ENCODE results near the gene EPHA2.
A peak's percentile ranks its signal among the peaks of the same experiment; 100 is the strongest.
"Not testable (repeated sequence)": the region's sequence is repeated elsewhere in the genome, so short reads cannot be mapped to it uniquely, and the experiment has no call there.

Gene EPHA2

DNA sequence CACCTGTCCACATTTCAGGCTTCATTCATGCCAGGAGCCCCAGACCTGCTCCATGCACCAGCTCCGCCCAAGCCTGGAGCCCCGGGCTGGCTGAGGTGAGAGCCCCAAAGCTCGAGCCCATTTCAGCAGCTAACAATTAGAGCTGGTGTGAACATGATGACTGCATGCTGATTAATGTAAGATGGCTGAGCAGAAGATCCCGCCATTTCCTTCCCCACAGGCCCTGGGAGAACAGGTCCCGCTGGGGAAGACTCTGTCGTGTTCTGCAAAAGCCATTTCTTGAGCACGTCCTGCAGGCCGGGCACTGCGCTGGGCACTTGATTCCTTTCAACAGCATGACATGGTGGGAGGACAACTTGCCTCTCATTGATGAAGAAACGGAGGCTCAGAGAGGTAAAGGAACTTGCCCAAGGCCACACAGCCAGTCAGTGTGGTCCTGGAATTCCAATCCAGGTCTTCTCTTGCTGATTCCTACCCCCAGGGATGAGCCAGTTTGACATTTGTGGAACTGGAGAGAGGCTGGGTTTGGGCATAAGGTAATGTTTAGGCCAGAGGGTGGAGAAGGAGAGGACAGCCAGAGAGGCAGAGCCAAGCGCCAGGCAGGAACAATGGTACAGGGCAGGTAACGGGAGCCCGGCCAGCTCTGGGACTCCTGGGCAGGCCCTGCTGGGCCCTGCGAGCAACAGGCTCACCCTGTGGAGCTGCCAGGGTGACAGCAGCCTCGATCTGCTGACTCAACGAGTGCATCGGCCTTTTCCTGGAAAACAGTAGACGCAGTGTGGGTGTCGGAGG, 28.1 kb upstream of the EPHA2 start:
- no peak for DNase-seq

DNA sequence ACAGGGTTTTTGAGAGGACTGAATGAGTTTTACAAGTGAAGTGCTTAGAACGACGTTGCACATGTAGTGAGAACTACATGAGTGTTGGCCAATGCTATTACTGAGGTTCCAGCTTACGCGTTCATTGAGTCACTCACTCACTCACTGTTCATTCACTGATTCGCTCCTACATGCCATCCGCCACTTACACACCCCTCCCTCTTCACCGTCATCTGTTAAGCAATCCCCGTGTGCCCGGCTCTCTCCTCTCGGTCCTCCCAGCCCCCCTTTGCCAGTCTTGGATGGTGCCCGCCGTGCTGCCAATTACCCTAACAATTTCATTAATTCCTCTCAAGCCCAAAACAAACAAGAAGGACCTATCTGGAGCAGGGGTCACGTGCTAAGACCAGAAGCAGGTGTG, 27.3 kb upstream of the EPHA2 start:
- DNase-seq = no peak

GRCh38 chr1:16181887-16182719, 26.2 kb upstream of the EPHA2 start:
- no peak for DNase-seq

- no peak for DNase-seq
Measured at GRCh38 chr1:16180291-16180824, 24.5 kb upstream of the EPHA2 start.

- no peak for DNase-seq
Measured at GRCh38 chr1:16178596-16179497, 23.0 kb upstream of the EPHA2 start.

GRCh38 chr1:16177306-16177705, 21.4 kb upstream of the EPHA2 start:
- no peak for DNase-seq

DNA sequence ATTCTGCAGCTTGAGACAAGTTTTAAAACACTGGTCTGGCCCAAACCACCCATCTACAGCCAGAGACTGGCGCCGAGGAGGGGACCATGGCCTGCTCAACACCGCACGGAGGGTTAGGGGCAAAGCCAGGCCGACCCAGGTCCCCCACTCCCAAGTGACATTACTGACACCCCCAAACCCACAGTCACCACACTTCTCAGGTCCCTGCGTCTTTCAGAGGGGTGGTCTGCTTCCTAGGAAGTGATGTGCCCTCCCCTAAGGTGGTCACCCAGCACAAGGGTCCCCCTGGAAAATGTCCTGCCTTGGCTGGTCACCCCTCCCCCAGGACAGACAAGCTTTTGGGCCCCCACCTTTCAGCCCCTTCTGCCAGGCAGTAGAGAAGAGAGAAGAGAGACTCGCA, 20.8 kb upstream of the EPHA2 start:
- DNase-seq = no peak

GRCh38 chr1:16175610-16176553, 20.0 kb upstream of the EPHA2 start:
- DNase-seq = no peak

DNA sequence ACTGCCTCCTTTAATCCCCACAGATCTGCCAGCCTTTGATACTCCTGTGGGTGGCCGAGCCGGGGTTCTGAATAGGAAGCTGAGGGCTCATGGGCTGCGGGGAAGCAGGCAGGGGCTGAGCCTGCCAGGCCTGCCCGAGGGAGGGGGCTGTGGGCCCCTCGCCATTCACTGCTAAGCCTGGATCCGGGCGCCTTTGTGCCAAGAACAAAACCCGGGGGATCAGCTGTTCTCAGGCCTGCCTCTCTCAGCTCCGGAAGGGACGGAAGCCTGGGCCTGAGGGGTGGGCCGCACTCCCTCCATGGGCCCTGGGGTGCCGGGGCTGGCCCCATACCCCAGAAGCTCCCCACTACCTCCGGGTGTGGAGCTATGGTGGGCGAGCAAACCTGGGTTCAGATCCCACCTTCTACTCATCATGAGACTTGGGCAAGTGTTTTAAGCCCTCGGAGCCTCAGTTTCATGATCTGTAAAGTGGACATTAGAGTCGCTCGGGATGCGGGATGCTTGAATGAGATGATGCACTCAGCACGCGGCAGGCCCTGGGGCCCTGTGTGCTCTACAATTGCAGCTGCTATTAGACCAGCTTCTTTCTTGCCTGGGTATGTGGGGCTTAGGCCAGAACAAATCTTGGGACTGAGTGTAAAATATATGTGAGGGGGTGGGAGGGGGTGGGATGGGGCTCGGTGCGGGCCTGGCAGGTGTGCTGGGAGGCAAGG, 19.2 kb upstream of the EPHA2 start:
- DNase-seq = no peak

DNA sequence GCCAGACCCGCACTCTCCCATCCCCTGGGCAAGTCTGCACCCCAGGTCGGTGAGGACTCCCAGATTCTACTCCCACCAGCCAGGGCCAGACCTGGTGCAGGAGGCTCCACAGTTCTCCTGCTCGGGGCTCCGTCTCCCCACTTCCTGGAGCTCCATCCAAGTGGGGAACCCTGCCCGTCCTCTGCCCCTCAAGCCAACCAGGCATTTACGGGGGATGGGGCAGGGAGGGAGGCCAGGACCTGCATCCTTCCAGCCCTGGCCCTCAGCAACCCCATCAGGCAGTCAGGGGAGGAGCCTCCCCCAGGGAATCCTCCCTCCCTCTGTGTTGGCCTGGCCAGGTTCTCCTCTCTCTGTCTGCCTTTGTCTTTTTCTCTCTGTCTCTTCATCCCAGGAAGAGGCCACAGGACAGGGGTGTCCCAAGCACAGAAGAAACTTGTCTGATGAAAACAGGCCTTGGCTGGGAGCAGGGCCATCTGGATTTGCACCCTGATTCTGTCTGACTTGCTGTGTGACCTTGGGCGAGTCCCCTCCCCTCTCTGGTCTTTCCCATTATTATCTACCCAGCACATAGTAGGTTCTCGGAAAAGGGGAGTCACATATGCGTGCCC, 18.5 kb upstream of the EPHA2 start:
- no peak for DNase-seq

- no peak for DNase-seq
Measured at GRCh38 chr1:16173447-16174260, 17.8 kb upstream of the EPHA2 start.

GRCh38 chr1:16172964-16173446, 17.1 kb upstream of the EPHA2 start:
- no peak for DNase-seq

DNA sequence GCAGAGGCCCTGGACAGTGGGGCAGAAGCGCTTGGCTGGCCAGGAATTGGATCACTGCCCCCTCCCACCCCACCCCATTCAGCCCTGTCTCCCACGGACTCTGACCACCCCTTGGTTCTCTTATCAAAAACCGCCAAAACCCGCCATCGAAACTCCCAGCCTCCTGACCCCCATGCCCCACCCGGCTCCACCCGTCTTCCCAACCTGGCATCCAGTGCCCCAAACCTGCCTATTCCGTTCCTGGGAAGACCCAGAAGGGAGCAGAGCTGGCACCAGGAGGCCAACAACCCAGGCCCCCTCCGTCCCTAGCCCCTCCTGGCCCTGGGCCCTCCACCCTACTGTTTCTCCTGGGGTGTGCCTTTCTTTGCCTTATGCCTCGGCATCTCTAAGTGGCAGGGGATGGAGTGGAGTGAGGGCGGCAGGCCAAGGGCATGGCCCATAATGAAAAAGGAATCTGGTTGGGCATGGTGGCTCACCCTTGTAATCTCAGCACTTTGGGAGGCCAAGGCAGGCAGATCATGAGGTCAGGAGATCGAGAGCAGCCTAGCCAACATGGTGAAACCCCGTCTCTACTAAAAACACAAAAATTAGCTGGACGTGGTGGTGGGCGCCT, 16.5 kb upstream of the EPHA2 start:
- DNase-seq = no peak

DNA sequence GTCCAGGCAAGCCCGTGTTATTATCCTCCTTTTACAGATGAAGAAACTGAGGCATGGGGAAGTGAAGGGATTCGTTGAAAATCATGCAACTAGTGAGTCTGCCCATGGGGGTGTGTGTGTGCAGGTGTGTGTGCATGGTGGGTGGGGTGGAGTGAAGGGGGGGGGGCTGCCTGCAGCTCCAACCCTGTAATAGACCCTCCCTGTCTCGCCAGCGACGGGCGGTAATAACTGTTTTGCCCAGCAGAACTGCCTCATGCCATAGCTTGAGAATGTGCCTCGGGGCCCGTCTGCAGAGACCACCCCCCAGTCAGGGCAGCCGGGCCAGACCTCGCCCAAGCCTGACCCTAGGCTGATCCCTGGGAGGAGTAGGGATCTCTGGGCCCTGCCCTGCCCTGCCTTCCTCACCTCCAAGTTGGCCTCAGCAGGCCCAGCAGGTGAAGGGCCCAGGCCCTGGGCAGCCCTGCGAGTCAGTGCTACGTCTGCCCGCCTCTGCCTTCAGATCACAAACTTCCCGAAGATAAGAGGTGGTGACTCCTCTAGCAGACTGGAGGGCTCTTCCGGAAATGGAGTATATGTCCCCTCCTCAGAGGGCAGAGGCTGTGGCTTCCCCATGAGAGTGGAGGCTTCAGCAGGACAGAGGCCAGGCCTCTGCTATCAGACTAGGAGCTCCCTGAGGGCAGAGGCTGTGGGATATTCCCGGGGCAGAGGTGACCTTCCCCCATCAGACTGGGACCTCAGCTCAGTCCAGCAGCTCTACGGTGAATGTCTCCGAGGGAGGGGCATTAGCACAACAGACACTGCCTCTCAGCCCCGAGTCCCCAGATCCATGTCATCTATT, 15.7 kb upstream of the EPHA2 start:
- no peak for DNase-seq

- no peak for DNase-seq
Measured at GRCh38 chr1:16170283-16170673, 14.4 kb upstream of the EPHA2 start.

DNA sequence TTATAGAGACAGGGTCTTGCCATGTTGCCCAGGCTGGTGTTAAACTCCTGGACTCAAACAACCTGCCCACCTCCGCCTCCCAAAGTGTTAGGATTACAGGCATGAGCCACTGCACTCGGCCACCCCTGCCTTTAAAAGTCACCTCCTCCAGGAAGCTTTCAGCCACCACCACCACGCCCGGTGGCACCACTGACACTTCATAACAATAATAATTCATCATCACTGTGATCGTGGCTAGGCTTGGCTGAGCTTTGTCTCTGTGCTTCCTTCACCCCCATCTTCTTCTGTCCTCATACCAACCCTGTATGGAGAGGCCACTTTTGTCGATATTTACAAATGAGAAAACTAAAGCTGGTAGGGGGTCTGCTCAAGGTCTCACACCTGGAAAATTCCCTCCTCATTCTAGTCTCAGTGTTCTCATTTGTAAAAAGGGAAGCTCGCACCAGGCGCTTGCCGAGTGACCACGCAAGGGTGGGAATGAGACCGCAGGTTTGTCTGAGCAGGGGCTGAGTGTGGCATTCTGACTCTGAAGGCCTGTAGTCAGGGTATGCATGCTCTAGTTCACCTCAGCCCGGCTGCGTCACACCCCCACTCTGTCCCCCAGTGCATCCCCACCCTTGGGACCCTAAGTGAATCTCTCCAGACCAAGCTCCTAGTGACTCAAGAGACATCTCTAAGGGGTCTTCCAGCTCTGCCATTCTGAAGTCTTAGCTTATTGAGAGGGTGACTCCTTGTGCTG, 12.9 kb upstream of the EPHA2 start:
- peak; percentile 11 for DNase-seq

GRCh38 chr1:16168144-16168495, 12.3 kb upstream of the EPHA2 start:
- not testable (repeated sequence) for DNase-seq
